ENCODE measurements around the gene ZFYVE19. TPM values are rescaled to one million over a fixed set of nuclear protein-coding genes. Genes with fewer than 3 reads are reported as not detected.

Gene ZFYVE19
- polyA plus RNA-seq, 3 donors: 8.2 to 62.9 (median 10.3) TPM

GRCh38 chr15:40843261-40843884, 36.5 kb downstream of the ZFYVE19 start:
- peak overlapping the region; percentile 99 for H3K4me2 ChIP-seq (replicated peaks; ENCODE audit: extremely low read depth, low read length, poor library complexity, severe bottlenecking)
- no peak overlapping the region for H3K27ac Mint-ChIP-seq
- H3K4me3 Mint-ChIP-seq: peak overlapping the region; percentile 75 to 85
- no peaks in the 10 kb centered on the region for H4K20me1 ChIP-seq (ENCODE audit: insufficient read depth, low read length)
- H3K27ac ChIP-seq (ENCODE audit: low read depth in 1 of 2, low read length in 2 of 2): no peak overlapping the region
- peak overlapping the region; percentile 94 for H2AFZ ChIP-seq (ENCODE audit: insufficient read depth, low read depth, low read length, poor library complexity, severe bottlenecking)
- H3K36me3 ChIP-seq (replicated peaks in 1 of 2; ENCODE audit: control insufficient read depth in 1 of 2, insufficient read depth in 2 of 2, low read length in 2 of 2): no peaks in the 10 kb centered on the region
- WGBS (ENCODE audit: insufficient coverage): 33% methylated on average over 34 of the region's 34 CpGs
- peaks cover 40 to 50% of the 10 kb centered on the region in 2 donors for H3K4me1 ChIP-seq (ENCODE audit: control insufficient read depth in 1 of 2, insufficient read depth in 2 of 2, low read length in 2 of 2)
- H3K9me3 ChIP-seq (replicated peaks in 1 of 2; ENCODE audit: control insufficient read depth in 1 of 2, insufficient read depth in 1 of 2, low read length in 2 of 2): peaks cover 0 to 2% of the 10 kb centered on the region in 2 donors
- H3K27me3 ChIP-seq (ENCODE audit: control insufficient read depth in 2 of 2, insufficient read depth in 2 of 2, low read length in 2 of 2): peaks cover 6 to 17% of the 10 kb centered on the region in 2 donors
- H3K36me3 Mint-ChIP-seq: peaks cover 0 to 7% of the 10 kb centered on the region in 2 donors
- intact Hi-C loops (cut with micrococcal nuclease): no loop called here
- peaks cover 40% of the 10 kb centered on the region for H3K4me1 Mint-ChIP-seq
- peaks cover 0 to 6% (median 2%) of the 10 kb centered on the region in 7 donors for H3K9me3 Mint-ChIP-seq
- TF ChIP-seq CTCF (IDR thresholded peaks at IDR 0.05): no peak
- H3K27me3 Mint-ChIP-seq (ENCODE audit: low read depth in 3 of 3): peaks cover 12 to 37% (median 18%) of the 10 kb centered on the region in 3 donors
- H3K79me2 ChIP-seq (ENCODE audit: insufficient read depth, low read length): peaks cover 8% of the 10 kb centered on the region
- DNase-seq: no peak
- peak overlapping the region in 1 of 3 experiments; percentile 94 for H3K4me3 ChIP-seq (replicated peaks in 1 of 3; ENCODE audit: low read depth in 2 of 3, low read length in 3 of 3)
- H3K9ac ChIP-seq (ENCODE audit: insufficient read depth, low read length, poor library complexity, severe bottlenecking): peak overlapping the region; percentile 52

GRCh38 chr15:40843885-40844695, 37.2 kb downstream of the ZFYVE19 start, which contains the start of gene SPINT1:
SPINT1 (plus strand) TSS chr15:40844048; CDS start chr15:40844555, 507 bp downstream.
- peaks cover 6 to 17% of the 10 kb centered on the region in 2 donors for H3K27me3 ChIP-seq (ENCODE audit: control insufficient read depth in 2 of 2, insufficient read depth in 2 of 2, low read length in 2 of 2)
- peaks cover 8% of the 10 kb centered on the region for H3K79me2 ChIP-seq (ENCODE audit: insufficient read depth, low read length)
- peak within 1 kb of the TSS; percentile 99 for H3K4me2 ChIP-seq (replicated peaks; ENCODE audit: extremely low read depth, low read length, poor library complexity, severe bottlenecking)
- Mint-ChIP-seq H3K4me1 (peaks cover 40% of the 10 kb centered on the region), H3K27me3 (ENCODE audit: low read depth in 3 of 3) (peaks cover 12 to 37% (median 18%) of the 10 kb centered on the region in 3 donors), H3K9me3 (peaks cover 0 to 6% (median 2%) of the 10 kb centered on the region in 7 donors), H3K36me3 (peaks cover 3 to 7% of the 10 kb centered on the region in 2 donors), H3K4me3 (peak within 1 kb of the TSS; percentile 97 to 99), H3K27ac (peak within 1 kb of the TSS in 5 of 7 donors; percentile 48 to 89 (median 78))
- under 1% methylated on average over 89 of the region's 89 CpGs for WGBS (ENCODE audit: insufficient coverage)
- H3K36me3 ChIP-seq (replicated peaks in 1 of 2; ENCODE audit: control insufficient read depth in 1 of 2, insufficient read depth in 2 of 2, low read length in 2 of 2): no peaks in the 10 kb centered on the region
- intact Hi-C loops (cut with micrococcal nuclease): no loop called here
- TF ChIP-seq CTCF (IDR thresholded peaks at IDR 0.05): no peak
- peak in 2 of 3 donors; percentile 18 to 38 for DNase-seq
- no peaks in the 10 kb centered on the region for H4K20me1 ChIP-seq (ENCODE audit: insufficient read depth, low read length)
- H3K4me3 ChIP-seq (replicated peaks in 1 of 3; ENCODE audit: low read depth in 2 of 3, low read length in 3 of 3): peak within 1 kb of the TSS; percentile 53 to 94 (median 77)
- H3K9me3 ChIP-seq (replicated peaks in 1 of 2; ENCODE audit: control insufficient read depth in 1 of 2, insufficient read depth in 1 of 2, low read length in 2 of 2): peaks cover 0 to 2% of the 10 kb centered on the region in 2 donors
- peak within 1 kb of the TSS; percentile 52 for H3K9ac ChIP-seq (ENCODE audit: insufficient read depth, low read length, poor library complexity, severe bottlenecking)
- peak within 1 kb of the TSS; percentile 94 for H2AFZ ChIP-seq (ENCODE audit: insufficient read depth, low read depth, low read length, poor library complexity, severe bottlenecking)
- peaks cover 40 to 51% of the 10 kb centered on the region in 2 donors for H3K4me1 ChIP-seq (ENCODE audit: control insufficient read depth in 1 of 2, insufficient read depth in 2 of 2, low read length in 2 of 2)
- H3K27ac ChIP-seq (ENCODE audit: low read depth in 1 of 2, low read length in 2 of 2): peak within 1 kb of the TSS in 1 of 2 donors; percentile 6

Measured in CD14-positive monocyte (primary cell).